GM21528 (cell line): ENCODE measurements around the gene CHST8.
"Not testable (repeated sequence)": the region's sequence is repeated elsewhere in the genome, so short reads cannot be mapped to it uniquely, and the experiment has no call there.

Source experiments
- ATAC-seq: cut with Tn5 transposase; IDR thresholded peaks from one replicate; pipeline ENCODE4 v1.9.1; 2021; ENCODE audit warnings: mild to moderate bottlenecking, moderate library complexity; ENCODE audit not compliant: unreplicated experiment, low FRiP score

The CHST8 gene

DNA sequence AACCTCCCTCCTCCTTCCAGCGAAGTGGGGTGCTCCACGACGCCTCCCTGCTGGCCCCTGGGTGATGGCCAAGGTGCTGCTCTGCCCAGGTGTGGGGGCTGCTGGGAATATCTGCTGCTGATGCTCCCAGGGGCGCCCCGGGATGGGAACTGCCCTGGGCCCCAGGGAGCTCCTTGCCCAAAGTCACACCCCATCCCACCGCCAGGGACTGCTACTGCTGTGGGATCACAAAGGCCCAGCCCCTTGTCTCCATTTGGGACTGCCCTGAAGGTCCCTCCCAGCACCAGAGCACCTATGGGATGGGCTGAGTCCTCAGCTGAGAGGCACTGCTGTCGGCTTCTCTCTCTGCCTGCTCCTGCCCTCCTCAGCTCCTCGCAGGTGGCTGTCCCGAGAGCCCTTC lies 19.0 kb downstream of the CHST8 start:
- ATAC-seq: no peak

DNA sequence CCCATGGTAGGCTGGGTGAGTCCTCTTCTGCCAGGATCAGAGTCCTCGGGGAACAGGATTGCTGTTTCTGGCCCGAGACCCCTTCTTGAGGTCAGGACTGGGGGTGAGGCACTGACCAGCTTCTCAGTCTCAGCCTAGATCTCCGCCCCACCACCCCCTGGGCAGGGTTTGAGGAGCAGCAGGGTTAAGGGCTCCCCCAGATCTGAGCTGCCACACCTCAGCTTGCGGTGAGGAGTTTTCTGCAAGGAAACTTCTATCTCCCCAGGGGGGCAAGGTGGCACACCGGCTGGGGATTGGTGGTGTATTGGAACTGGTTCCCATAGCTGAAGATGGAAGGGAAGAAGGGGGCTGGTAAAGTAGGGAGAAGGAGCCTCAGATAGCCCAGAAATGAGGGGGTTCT lies 19.5 kb downstream of the CHST8 start:
- ATAC-seq: no peak

DNA sequence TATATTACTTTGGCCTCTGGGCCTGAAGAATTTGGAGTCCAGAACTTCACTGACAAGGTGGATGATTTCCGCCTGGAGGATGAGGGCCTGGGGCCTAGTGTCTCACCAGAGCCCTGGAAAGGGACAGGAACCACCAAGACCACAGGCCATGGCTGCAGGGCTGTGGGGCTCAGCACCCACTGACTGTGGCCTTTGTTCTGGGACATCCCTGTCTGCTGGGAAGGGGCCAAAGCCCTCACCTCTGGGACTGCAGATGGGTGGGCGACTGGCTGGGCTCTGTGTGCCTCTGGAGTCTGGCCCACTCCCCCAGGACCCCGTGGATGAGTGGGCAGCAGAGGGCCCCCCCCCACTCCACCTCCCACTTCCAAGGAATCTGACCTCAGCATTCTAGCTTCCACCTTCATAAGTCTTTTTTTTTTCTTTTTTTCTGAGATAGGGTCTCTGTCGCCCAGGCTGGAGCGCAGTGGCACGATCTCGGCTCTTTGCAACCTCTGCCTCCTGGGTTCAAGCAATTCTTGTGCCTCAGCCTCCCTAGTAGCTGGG lies 20.3 kb downstream of the CHST8 start:
- ATAC-seq: no peak

DNA sequence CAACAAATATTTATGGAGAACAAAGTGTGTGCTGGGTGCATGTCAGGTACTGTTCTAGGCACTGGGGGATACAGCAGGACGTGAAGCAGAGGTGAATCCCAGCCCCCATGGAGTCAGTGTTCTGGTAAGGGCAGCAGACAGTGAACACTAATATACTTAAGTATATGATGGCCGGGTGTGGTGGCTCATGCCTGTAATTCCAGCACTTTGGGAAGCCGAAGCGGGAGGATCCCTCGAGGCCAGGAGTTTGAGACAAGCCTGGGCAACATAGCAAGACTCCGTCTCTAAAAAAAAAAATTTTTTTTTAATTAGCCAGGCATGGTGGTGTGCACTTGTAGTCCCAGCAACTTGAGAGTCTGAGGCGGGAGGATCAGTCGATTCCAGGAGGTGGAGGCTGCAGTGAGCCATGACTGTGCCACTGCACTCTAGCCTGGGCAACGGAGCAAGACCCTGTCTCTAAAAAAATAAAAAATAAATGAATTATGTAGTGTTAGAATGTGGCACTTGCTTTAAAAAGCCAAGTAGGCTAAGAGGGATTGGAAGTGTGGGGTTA lies 22.6 kb downstream of the CHST8 start:
- ATAC-seq: no peak

DNA sequence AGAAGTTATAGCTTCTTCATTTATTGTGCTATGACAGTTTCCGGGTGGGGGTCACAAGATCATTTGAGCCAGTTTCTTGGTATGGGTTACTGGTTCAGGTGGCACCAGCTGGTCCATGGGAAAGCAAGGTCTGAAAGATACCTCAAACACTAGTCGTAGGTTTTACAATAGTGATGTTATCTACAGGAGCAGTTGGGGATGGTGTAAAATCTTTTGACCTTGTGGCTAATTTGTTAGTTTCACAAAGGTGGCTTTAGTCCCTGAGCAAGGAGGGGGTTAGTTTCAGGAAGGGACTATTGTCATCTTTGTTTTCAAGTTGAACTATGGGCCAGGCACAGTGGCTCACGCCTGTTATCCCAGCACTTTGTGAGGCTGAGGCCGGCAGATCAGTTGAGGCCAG lies 24.6 kb downstream of the CHST8 start:
- no peak for ATAC-seq

DNA sequence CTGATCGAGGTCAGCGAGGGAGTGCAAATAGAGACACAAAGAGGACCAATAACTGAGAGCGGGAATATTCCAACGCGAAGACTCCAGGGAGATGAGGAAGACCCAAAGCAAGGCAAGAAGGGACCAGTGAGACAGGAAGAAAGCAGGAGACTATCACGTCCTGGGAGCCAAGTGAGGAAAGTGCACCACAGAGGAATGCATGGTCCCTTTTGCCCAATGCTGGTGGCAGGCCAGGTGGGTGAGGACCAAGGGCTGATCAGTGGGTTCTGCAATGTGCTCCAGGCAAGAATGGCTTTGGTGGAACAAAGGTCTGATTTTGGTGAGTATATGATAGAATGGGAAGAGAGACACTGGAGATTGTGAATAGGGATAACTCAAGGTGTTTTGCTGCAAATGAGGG lies 25.4 kb downstream of the CHST8 start:
- no peak for ATAC-seq

DNA sequence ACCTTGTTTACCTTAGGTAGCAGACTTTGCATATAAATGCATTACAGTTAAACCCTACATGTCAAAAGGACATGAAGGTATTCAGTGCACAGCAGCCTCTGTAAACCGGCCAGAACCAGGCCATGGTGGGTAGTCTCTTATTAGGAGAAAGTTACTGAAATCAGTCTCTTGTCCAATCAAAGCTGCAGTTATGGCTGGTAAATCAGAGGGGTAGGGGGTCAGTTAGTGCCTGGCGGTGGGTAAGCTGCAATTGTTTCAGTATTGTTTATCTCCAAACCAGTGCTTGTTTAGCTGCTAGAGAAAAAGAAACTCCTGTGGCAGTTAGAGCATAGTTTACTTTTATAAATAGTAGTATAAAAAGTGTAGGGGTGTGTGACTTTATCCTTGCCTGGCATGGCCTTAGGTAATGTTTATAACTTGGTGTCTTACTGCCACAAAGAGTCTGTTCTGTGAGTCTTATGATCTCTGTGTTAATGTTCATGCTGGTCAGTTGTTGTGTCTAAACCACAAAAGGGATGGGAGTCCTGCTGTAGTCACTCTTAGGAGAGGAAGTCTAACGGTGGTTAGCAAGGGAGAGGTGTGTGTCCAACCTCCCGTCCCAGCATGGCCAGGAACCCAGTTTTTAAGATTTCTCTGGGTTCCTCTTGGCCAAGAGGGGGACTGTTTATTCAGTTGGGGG lies 28.0 kb downstream of the CHST8 start:
- ATAC-seq: no peak

DNA sequence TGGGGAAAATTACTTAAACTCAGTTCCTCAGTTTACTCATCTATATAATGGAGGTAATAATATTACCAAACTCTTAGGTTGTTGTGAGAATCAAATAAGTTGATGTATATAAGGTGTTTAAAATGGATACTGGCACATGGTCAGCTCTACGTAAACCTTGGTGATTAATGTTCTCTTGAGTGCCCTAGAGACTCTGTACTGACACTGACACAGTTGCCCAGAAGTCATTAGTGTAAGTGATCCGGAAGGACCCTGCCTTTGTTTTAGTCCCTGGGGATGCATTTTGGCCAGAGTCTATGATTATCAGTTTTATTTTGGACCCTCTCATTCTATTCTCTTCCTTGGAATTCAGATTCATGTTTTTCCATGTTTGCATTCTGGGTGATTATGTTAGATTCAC lies 31.9 kb downstream of the CHST8 start:
- no peak for ATAC-seq

DNA sequence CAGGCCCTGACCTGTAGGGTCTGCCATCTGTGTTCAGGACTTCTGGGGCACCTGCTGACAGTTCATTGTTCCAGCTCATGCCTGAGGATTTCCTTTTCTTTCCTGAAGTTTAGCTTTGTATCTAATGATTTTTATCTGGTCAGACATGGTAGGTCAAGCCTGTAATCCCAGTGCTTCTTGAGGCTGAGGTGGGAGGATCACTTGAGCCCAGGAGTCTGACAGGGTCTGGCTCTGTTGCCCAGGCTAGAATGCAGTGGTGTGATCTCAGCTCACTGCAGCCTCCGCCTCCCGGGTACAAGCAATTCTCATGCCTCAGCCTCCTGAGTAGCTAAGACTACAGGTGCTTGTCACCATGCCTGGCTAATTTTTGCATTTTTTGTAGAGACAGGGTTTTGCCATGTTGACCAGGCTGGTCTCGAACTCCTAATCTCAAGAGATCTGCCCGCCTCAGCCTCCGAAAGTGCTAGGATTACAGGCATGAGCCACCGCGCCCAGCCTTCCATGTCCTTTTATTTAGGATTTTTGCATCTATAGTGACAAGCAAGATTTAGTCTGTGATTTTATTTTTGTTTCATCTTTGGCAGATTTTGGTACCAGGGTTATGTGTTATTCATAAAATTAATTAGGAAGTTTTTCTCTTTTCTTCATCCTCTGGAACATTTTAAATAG lies 33.2 kb downstream of the CHST8 start:
- ATAC-seq: no peak

DNA sequence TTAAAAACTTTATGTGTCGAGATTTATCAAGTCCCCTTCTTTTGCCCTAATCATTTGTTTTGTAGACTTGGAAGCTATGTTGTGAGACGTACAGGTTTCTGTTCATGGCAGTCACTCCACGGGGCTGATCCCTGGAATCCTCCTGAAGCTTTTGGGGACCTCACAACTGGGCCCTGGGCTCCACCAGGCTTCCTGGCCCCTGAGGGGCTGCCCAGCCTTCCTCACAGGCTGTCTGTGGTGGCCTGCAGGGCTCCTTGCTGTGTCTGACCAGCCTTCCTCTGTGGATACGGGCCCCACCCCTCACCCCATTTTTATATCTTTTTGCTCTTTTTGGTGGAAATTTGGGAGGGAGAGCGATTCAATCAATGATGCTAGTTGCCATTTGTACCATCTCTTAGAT lies 38.1 kb downstream of the CHST8 start:
- ATAC-seq: no peak

DNA sequence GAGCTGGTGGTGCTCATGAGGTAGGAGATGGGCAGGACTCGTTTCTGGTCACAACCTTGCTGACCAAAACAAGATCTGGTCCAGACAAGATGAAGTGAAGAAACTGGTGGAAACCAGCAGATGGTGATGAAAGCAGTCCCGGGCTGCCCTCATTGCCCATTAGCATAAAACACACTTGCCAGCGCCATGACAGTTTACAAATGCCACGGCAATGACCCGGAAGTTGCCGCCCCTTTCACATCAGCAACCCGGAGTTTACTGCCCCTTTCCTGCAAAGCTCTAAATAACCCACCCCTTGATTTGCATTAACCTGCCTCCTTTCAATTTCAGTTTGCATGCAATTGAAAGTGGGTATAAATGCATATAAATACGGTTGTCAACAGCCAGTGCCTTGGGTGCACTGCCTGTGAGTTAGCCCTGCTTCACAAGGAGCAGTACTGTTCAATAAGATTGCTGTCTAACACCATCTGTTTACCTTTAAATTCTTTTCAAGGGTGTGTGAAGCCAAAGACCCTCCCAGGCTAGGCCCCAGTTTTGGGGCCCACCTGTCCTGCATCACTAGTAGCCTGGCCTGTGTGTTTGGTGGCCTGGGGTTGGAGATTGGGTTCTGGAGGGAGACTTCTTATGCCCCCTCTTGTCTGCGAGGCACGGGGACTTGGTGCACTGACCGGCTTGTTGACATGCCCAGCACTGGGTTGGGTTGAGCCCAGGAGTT lies 38.8 kb downstream of the CHST8 start:
- no peak for ATAC-seq

DNA sequence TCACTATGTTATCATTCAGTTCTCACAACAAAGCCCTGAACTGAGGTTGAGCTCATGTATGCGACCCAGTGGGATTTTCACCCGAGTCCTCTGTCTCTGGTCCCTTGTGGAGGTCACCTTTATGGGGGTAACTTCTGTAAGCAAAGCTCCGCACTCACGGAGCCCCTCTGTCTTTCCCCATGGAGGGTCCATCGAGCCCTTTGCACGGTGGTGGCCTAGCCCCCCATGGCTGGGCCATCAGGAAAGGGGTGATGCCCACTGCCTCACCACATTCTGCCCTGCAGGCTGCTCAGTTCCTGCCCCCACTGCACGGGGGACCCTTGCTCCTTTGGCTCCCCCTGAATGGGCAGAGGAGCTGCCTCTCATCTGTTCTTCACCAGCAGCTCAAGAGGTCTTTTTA lies 39.6 kb downstream of the CHST8 start:
- no peak for ATAC-seq

DNA sequence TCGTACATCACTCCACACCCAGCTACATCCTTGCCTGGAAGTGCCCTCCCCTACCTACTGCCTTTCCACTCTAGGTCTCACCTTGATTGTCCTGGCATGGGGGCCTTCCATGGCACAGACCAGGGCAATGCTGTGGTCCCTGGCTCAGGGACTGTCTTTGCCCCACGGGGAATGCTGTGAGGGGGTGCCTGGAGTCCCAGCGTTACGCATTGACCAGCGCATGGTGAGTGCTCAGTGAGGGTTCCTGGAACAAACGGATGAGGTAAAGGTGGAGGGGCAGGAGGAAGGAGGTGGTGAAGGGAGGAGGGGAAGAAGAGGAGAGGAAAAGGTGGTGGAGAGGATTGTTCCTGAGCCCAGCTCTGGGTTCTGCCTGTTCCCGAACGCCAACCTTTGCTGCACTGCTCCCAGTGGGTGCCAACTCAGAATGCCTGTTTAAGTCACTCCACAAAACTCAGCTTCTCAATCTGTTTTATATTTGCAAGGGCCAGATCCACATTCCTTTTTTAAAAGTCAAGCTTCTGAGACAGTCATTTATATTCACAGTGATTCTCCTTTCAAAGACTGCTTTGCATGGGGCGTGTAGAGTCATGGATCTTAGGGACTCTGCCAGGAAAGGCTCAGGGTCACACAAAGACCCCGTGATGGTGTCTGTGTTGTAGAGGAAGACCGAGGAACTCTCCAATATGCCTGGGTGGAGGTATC lies 40.8 kb downstream of the CHST8 start:
- ATAC-seq: no peak

DNA sequence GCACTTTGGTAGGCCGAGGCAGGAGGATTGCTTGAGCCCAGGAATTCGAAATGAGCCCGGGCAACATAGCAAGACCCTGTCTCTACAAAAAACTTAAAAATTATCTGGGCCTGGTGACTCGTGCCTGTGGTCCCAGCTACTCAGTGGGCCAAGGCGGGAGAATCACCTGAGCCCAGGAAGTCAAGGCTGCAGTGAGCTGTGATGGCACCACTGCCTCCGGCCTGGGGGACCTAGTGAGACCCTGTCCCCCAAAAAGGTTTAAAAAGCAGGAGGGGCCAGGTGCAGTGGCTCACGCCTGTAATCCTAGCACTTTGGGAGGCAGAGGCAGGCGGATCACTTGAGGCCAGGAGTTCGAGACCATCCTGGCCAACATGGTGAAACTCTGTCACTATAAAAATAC lies 41.6 kb downstream of the CHST8 start:
- not testable (repeated sequence) for ATAC-seq

DNA sequence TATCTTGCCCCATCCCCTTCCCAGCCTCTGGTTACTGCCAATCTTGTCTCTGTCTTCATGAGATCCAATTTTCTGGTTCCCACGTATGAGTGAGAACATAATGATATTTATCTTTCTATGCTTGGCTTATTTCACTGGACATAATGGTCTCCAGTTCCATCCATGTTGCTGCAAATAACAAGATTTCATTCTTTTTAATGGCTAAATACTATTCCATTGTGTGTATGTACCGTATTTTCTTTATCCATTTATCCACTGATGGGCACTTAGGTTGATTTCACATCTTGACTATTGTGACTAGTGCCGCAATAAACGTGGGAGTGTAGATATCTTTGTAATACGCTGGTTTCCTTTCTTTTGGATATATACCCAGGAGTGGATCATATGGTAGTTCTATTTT lies 43.0 kb downstream of the CHST8 start:
- no peak for ATAC-seq

DNA sequence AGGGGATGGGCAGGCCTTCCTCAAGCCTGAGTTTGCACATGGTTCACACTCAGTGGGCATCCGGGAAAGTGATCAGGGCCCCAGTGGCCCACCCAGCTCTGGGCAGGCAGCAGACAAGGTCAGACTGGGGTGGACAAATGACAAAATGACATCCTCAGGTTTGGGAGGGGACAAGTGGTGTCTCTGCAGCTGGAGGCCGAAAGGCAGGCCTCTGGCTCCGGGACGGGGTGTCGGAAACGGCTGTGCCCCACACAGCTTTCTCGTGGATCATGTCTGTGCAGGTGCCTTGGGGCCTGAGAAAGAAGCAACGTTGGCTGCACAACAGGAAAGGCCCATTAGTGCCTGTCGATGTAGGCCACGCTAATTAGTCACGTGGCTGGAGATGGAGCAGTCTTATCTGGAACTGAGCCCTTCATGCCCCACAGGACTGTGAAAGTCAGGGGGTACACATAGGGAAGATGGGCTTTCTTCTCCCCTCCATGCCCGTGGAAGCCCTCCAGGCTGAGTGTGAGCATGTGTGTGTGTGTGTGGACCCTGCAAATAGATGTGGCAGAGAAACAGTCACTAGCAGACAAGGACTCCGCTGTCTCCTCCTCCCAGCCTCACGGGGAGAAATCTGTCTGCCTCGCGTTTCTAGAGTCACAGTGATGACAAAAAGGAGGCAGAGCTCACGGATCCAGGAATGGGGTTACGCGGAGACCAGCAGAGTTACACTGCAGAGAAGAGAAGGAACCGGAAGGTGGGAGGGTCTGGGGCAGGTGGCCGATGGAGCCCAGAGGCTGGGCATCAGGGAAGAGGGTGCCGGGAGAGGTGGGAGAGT lies 44.2 kb downstream of the CHST8 start:
- ATAC-seq: no peak

DNA sequence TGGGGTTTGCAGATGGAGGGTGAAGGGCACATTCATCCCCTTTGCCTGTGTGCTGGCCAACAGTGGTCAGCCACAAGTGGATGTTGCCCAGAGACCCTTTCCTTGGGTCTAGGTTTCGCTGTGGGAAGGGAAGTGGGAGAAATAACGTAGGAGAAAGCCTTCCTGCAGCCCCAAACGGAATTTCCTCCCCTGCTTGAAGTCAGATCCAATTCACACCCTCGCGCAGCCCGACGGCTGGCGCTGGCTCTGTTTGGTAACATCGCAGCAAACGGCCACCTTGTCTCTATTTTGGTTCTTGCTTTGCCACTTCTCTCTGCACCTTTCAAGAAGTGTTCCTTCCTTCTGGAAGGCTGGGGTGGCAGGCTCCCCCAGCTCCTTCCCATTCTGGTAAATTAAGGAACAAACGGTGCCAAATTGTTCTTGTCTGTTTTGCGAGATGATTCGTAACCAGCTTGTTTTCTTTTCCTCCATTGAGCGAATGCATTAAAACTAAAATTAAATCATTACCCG lies 45.4 kb downstream of the CHST8 start:
- no peak for ATAC-seq

DNA sequence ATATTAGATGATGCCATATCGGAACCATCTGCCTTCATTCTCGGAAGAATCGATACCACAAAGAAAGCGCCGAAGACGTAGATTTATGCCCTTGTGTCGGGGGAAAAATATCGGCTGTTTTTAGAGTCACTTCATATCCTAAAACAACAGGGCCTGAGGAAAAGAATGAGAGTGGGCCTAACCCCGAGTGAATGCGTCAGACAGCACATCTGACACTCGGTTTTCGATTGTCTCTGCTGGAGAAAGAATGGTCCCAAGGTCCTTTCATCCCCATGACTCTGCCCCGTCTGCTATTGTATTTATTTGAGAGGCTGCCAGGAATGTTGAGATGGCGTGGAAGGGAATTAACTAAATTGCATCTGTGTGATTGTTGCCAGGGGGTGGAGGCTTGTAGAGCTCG lies 46.1 kb downstream of the CHST8 start:
- no peak for ATAC-seq

DNA sequence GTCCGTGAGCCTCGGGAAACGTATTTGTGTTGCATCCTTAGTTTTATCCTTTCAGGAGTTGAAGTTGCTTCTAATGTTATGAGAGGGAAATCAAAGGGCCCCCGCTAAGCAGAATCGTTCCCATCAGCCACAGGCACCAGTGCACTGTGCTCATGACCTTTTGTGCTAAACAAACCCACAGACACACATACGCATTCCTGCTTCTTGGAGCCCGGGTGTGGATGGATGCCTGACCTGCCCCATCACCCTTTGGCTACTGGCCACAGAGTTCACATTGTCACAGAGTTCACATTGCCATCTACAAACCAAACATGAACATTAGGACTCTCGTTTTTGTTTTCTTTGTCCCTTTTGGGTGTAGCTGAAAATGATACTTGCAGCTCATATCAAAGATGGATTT lies 47.2 kb downstream of the CHST8 start:
- ATAC-seq: no peak

DNA sequence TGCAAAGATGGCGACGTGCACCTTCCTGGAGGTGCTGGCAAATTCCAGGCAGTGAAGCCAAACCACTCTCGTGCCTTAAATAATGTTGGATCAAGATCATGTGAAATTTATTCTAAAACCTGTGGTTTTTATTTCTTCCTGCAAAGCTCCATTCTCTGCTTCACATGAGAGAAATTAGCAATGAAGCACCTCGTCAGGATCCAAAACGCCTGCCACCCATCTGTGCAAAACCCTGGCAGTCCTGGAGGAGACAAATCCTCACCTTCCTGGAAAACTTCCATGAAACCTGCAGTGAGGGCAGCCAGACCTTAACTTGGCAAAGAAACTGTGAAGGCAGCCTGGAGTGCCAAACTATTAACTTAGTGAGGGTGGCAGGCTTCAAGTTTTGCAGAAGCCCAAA lies 47.6 kb downstream of the CHST8 start:
- no peak for ATAC-seq
